Measurements from ENCODE around the gene ZC3HAV1L. TPM values are rescaled to one million over a fixed set of nuclear protein-coding genes. Genes with fewer than 3 reads are reported as not detected.
A peak's percentile ranks its signal among the peaks of the same experiment; 100 is the strongest.

Gene ZC3HAV1L
- total and polyA plus RNA-seq, 2 of the 13 experiments (the other 11 are each of a cell fraction or from before 2014, with no cell fraction given) = 8.4 to 11.1 TPM

GRCh38 chr7:139075031-139075652 is 39.3 kb upstream of the ZC3HAV1L start (continued):
- peak; percentile 2; the same call in 1 of the 2 replicates for TF ChIP-seq CEBPB (IDR thresholded peaks at IDR 0.05; ENCODE audit: borderline replicate concordance, low read depth, low read length)
- no peak for TF ChIP-seq NFE2 (CRISPR knock-in tag; IDR thresholded peaks at IDR 0.05)
- TF ChIP-seq RAD21 (CRISPR knock-in tag; IDR thresholded peaks at IDR 0.05) = peak; percentile 39; the same call in 1 of the 2 replicates
- peak; percentile 71 for TF ChIP-seq STAG1 (CRISPR knock-in tag; IDR thresholded peaks at IDR 0.05)
- no peak for TF ChIP-seq PPARG (CRISPR knock-in tag; conservative IDR thresholded peaks at IDR 0.05)
- no peak for TF ChIP-seq MEF2D (CRISPR knock-in tag; IDR thresholded peaks at IDR 0.05)
- TF ChIP-seq GATAD2A (CRISPR knock-in tag; IDR thresholded peaks at IDR 0.05) = peak; percentile 19; the same call in 1 of the 2 replicates
- 0 out of 2 replicates have a peak, but pooled peaks have one; percentile 19 for TF ChIP-seq SAP130 (CRISPR knock-in tag; IDR thresholded peaks at IDR 0.05; ENCODE audit: low read depth)

- Histone ChIP-seq H3K27me3 (ENCODE audit: control insufficient read depth in 1 of 2, insufficient read depth in 2 of 2, low read length in 2 of 2) (no peaks in the 10 kb centered on the region), H3K4me1 (ENCODE audit: insufficient read depth, low read length) (peaks cover 29% of the 10 kb centered on the region), H3K4me3 (replicated peaks in 1 of 3; ENCODE audit: insufficient read depth in 1 of 3, low read depth in 2 of 3, low read length in 3 of 3) (no peak overlapping the region), H3K9ac (ENCODE audit: insufficient read depth, low read depth, low read length) (no peak overlapping the region), H3K27ac (ENCODE audit: extremely low read length, insufficient read depth, low read length) (no peak overlapping the region), H3K9me3 (ENCODE audit: low read length) (no peaks in the 10 kb centered on the region), H3K4me2 (ENCODE audit: low read depth, low read length) (no peak overlapping the region), H2AFZ (ENCODE audit: low read length) (no peak overlapping the region), H3K36me3 (replicated peaks in 1 of 2; ENCODE audit: control insufficient read depth in 1 of 2, insufficient read depth in 2 of 2, low read length in 2 of 2) (peaks cover 10 to 47% of the 10 kb centered on the region in 2 experiments; a peak in 4 of 5 replicates), H3K79me2 (ENCODE audit: insufficient read depth, low read length) (no peaks in the 10 kb centered on the region), H4K20me1 (ENCODE audit: insufficient read depth, low read length) (no peaks in the 10 kb centered on the region; the same call in 1 of the 2 replicates)
- ChIA-PET POLR2A (no interaction called here), CTCF (ENCODE audit: low intra/inter-chr PET ratio, low total read pairs) (no interaction called here)
- no peak for FAIRE-seq
- in situ Hi-C loops (cut with HindIII; ENCODE audit: extremely low pct_ligation_motif_present, low pct_unique_long_range_greater_than_20kb) = no loop called here
- intact Hi-C loops (cut with micrococcal nuclease; ENCODE audit: unreplicated experiment) = no loop called here
- no TSS peak for BruUV-seq (replicated peaks)
- no peak for ATAC-seq
- no peak for DNase-seq (ENCODE audit: low spot score)
- 92% methylated on average over 8 of the region's 8 CpGs for WGBS (ENCODE audit: low lambda C conversion rate)
- TF ChIP-seq MEIS1 (CRISPR knock-in tag; IDR thresholded peaks at IDR 0.05; ENCODE audit: borderline replicate concordance) = no peak
- no peak for TF ChIP-seq ZNF496 (CRISPR knock-in tag; IDR thresholded peaks at IDR 0.05; ENCODE audit: insufficient replicate concordance)
- TF ChIP-seq ZNF251 (CRISPR knock-in tag; IDR thresholded peaks at IDR 0.05) = no peak
Measured at GRCh38 chr7:139072796-139073195, 37.0 kb upstream of the ZC3HAV1L start.

Data from HepG2 (cell line).